Parathyroid adenoma (tissue), 2 donors: ENCODE data around the gene NECTIN1.

Experiments used
- H2AFZ ChIP-seq: fragments of 300-600 bp; sonication (generic); one replicate; pipeline ENCODE4 v1.7.0; 2017; ENCODE audit warnings: antibody characterized with exemption, mild to moderate bottlenecking
- H3K27ac ChIP-seq: fragments of 300-600 bp; sonication (generic); one replicate; pipeline ENCODE4 v1.7.0; 2017
- H3K27me3 ChIP-seq: fragments of 300-600 bp; sonication (generic); one replicate; pipeline ENCODE4 v1.7.0; 2017; ENCODE audit warnings: low read length; ENCODE audit not compliant: control insufficient read depth, insufficient read depth
- H3K36me3 ChIP-seq: fragments of 300-600 bp; sonication (generic); one replicate; pipeline ENCODE4 v1.7.0; 2017; ENCODE audit warnings: low read length; ENCODE audit not compliant: control insufficient read depth, insufficient read depth
- H3K4me1 ChIP-seq: fragments of 300-600 bp; sonication (generic); one replicate; pipeline ENCODE4 v1.7.0; 2017; ENCODE audit warnings: control low read depth
- H3K4me2 ChIP-seq: fragments of 300-600 bp; sonication (generic); one replicate; pipeline ENCODE4 v1.7.0; 2017; ENCODE audit warnings: low read length
- H3K4me3 ChIP-seq: fragments of 300-600 bp; sonication (generic); one replicate; pipeline ENCODE4 v1.7.0; 2017; ENCODE audit warnings: low read depth, low read length
- H3K79me2 ChIP-seq: fragments of 300-600 bp; sonication (generic); one replicate; pipeline ENCODE4 v1.7.0; 2017; ENCODE audit warnings: control low read depth
- H3K9ac ChIP-seq: fragments of 300-600 bp; sonication (generic); one replicate; pipeline ENCODE4 v1.7.0; 2017; ENCODE audit warnings: mild to moderate bottlenecking
- H3K9me3 ChIP-seq: fragments of 300-600 bp; sonication (generic); one replicate; pipeline ENCODE4 v1.7.0; 2017; ENCODE audit warnings: low read length; ENCODE audit not compliant: control insufficient read depth
- TF ChIP-seq, protein P1 (sequence below): fragments of 300-600 bp; sonication (generic); IDR thresholded peaks from one replicate; pipeline ENCODE4 v1.7.0; 2017; ENCODE audit warnings: antibody characterized with exemption, mild to moderate bottlenecking
- donor health status: primary hyperparathyroidism.

NECTIN1 gene

GRCh38 chr11:119659971-119660723 lies 68.9 kb downstream of the NECTIN1 start:
- H3K4me3 ChIP-seq: no peak overlapping the region
- no peak overlapping the region for H3K27ac ChIP-seq
- no peaks in the 10 kb centered on the region for H3K36me3 ChIP-seq
- H3K9ac ChIP-seq: no peak overlapping the region
- H3K4me1 ChIP-seq: no peaks in the 10 kb centered on the region
- H3K27me3 ChIP-seq: no peaks in the 10 kb centered on the region
- no peak overlapping the region for H3K4me2 ChIP-seq
- no peaks in the 10 kb centered on the region for H3K9me3 ChIP-seq
- TF ChIP-seq, protein P1, sequence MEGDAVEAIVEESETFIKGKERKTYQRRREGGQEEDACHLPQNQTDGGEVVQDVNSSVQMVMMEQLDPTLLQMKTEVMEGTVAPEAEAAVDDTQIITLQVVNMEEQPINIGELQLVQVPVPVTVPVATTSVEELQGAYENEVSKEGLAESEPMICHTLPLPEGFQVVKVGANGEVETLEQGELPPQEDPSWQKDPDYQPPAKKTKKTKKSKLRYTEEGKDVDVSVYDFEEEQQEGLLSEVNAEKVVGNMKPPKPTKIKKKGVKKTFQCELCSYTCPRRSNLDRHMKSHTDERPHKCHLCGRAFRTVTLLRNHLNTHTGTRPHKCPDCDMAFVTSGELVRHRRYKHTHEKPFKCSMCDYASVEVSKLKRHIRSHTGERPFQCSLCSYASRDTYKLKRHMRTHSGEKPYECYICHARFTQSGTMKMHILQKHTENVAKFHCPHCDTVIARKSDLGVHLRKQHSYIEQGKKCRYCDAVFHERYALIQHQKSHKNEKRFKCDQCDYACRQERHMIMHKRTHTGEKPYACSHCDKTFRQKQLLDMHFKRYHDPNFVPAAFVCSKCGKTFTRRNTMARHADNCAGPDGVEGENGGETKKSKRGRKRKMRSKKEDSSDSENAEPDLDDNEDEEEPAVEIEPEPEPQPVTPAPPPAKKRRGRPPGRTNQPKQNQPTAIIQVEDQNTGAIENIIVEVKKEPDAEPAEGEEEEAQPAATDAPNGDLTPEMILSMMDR: no peak
- H2AFZ ChIP-seq: no peak overlapping the region
- H3K79me2 ChIP-seq: no peaks in the 10 kb centered on the region

DNA sequence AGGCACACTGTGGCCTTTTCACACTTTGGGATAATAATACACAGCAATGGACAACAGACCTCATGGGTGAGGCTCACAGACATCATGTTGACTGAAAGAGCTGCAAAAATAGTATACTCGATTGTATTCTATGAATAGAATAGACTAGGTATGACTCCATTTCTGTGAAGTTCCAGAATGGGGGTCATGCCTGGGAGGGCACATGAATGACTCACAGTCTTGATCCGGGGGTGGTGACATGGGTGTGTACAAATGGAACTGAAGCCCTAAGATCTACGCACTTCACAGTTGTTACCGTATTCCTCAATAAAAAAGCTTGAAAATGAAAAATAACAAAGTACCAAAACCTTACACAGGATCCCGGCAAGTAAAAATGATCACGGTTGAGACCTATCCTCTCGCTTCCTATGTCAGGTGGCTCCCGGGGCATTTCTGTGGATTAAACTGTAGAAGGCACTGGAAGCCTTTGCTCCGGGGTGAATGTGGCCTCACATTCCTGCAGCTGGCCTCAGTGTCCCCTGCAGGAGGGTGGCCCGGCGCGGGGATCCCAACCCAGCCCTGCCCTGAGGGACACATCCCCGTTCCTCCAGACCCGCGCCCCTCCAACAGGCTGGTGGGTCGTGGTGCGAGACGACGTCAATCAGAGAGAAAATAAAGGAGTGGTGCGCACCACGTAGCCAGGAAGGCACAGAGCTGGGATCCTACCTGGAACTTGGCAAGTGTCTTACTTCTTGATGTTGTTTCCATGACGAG lies 75.9 kb downstream of the NECTIN1 start:
- no peak overlapping the region for H3K9ac ChIP-seq
- H3K4me2 ChIP-seq: no peak overlapping the region
- H3K4me1 ChIP-seq: no peaks in the 10 kb centered on the region
- no peaks in the 10 kb centered on the region for H3K36me3 ChIP-seq
- no peaks in the 10 kb centered on the region for H3K27me3 ChIP-seq
- no peak overlapping the region for H3K4me3 ChIP-seq
- TF ChIP-seq, protein P1: no peak
- no peak overlapping the region for H3K27ac ChIP-seq
- H3K9me3 ChIP-seq: no peaks in the 10 kb centered on the region
- no peak overlapping the region for H2AFZ ChIP-seq
- no peaks in the 10 kb centered on the region for H3K79me2 ChIP-seq

DNA sequence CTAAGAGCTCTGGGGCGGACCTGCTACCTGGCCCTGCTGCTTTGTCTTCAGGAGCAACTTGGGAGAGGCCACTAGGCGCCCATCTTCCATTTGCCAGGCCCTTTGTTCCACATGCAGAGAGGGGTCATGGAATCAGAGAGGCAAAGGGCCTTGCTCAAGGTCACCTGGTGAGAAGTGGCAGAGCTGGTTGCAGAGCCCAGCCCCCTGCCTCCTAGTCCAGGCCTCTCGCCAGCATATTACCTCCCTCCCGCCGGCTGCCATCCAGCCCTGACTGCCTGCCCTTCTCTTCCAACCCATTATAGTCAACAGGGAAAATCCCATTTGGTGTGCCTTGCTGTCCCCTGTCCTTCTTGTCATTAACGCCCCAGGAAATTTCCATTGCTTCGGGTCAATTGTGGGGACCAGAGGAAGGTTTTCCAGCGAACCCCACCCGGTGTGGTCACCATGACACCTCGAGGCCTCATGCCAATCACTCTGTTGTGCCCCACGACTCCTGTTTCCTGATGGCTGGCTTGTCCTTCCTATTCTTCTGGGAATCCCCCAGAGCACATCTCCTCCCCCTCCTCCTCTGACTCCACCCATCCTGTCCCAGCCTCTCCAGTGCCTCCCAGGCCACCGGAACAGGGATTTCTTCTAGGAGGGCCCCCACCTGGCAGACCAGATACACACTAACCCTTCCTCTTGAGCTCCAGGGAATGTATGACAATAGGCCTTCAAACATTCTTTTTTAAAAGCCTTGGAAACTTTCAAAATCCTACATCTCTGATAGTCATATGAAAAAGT lies 77.0 kb downstream of the NECTIN1 start:
- H3K36me3 ChIP-seq: no peaks in the 10 kb centered on the region
- H3K27me3 ChIP-seq: no peaks in the 10 kb centered on the region
- no peak overlapping the region for H3K4me2 ChIP-seq
- no peak overlapping the region for H2AFZ ChIP-seq
- no peaks in the 10 kb centered on the region for H3K4me1 ChIP-seq
- H3K79me2 ChIP-seq: no peaks in the 10 kb centered on the region
- H3K9me3 ChIP-seq: no peaks in the 10 kb centered on the region
- H3K9ac ChIP-seq: no peak overlapping the region
- no peak overlapping the region for H3K27ac ChIP-seq
- TF ChIP-seq, protein P1: no peak
- H3K4me3 ChIP-seq: no peak overlapping the region

DNA sequence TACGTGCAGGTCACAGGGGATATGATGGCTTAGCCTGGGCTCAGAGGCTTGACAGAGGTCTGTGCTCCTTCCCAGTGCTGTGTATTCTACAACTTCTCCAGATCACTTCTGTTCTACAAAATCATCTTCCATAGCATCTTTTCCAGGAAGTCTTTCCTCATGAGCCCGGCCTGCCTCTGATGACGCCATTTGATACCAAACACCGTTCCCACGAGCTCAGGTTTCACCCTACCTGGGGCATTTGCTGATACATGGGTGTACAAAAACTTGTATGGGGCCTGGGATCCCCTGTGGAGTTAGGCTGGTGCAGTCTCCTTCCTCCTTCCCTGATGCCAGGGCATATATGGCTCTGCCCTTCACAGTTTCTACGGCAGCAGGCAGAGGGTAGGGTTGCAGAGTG lies 78.7 kb downstream of the NECTIN1 start:
- no peaks in the 10 kb centered on the region for H3K9me3 ChIP-seq
- no peak overlapping the region for H3K27ac ChIP-seq
- H2AFZ ChIP-seq: no peak overlapping the region
- TF ChIP-seq, protein P1: no peak
- H3K36me3 ChIP-seq: no peaks in the 10 kb centered on the region
- H3K4me2 ChIP-seq: no peak overlapping the region
- H3K27me3 ChIP-seq: no peaks in the 10 kb centered on the region
- H3K4me3 ChIP-seq: no peak overlapping the region
- no peaks in the 10 kb centered on the region for H3K79me2 ChIP-seq
- H3K9ac ChIP-seq: no peak overlapping the region
- no peaks in the 10 kb centered on the region for H3K4me1 ChIP-seq
